Adrenal gland (tissue), 12 donors: Measurements from ENCODE around the gene PHKB. TPM values are rescaled to one million over a fixed set of nuclear protein-coding genes. Genes with fewer than 3 reads are reported as not detected.

Experiments used
- DNase-seq, 7 donors: peaks; one replicate each; pipeline ENCODE4 v3.0.0-alpha.2; 2019 to 2020
- H3K27ac ChIP-seq, 5 donors: fragments of 200-600 bp; sonication (generic) in 4 of 5; 1 replicate in 3 of 5; 2 replicates in 2 of 5; pipeline versions ENCODE4 v1.5.1 to v1.8.0; 2016 to 2020; ENCODE audit warnings: mild to moderate bottlenecking in 1 of 5
- H3K27me3 ChIP-seq: fragments of 200-600 bp; 2 replicates; pipeline ENCODE4 v1.8.0; 2021
- H3K36me3 ChIP-seq, 2 donors: fragments of 200-600 bp; replicated peaks in 1 of 2; 1 replicate in 1 of 2; 2 replicates in 1 of 2; pipeline versions ENCODE4 v1.5.1 to v1.8.0; 2018 to 2022
- H3K4me1 ChIP-seq, 2 donors: fragments of 200-600 bp; replicated peaks in 1 of 2; 1 replicate in 1 of 2; 2 replicates in 1 of 2; pipeline versions ENCODE4 v1.5.1 to v1.8.0; 2018 to 2021
- H3K4me3 ChIP-seq, 4 donors: fragments of 200-600 bp; sonication (generic) in 3 of 4; one replicate each; pipeline ENCODE4 v1.5.1; 2016 to 2018
- H3K9me3 ChIP-seq, 3 donors: fragments of 200-600 bp; sonication (generic) in 1 of 3; replicated peaks in 1 of 3; 1 replicate in 2 of 3; 2 replicates in 1 of 3; pipeline versions ENCODE4 v1.5.1 to v1.8.0; 2016 to 2021
- POLR2A ChIP-seq, 2 donors: fragments of 450-650 bp; IDR thresholded peaks; one replicate each; pipeline ENCODE4 v1.6.1; 2017; ENCODE audit warnings: antibody characterized with exemption in 2 of 2, mild to moderate bottlenecking in 2 of 2, moderate library complexity in 1 of 2
- WGBS, 4 donors: extraction: QIAGEN DNeasy Blood & Tissue Kit in 2 of 4; methylation state at CpG; one replicate each; pipeline versions ENCODE4 v1.1.5 to v1.1.7; 2013 to 2017; 5-methylcytosine and 5-hydroxymethylcytosine counted together
- intact Hi-C, 2 donors: fragments of 100-400 bp; cut with DNase I; formaldehyde crosslinking; loops; one replicate each; pipeline versions ENCODE4 v1.14.1 to v1.15.0; 2022 to 2023
- polyA plus RNA-seq, 3 donors: library from polyadenylated mRNA; stranded (reverse); fragments of 200-250 nt in 2 of 3; fragments of 350-450 nt in 1 of 3; fragmentation: Illumina TruSeq in 1 of 3; extraction: RNeasy Lipid Tissue Mini Kit (QIAGEN cat#74804) in 1 of 3; gene quantifications; one replicate each; pipeline ENCODE4 v1.2.3, GENCODE V29; 2013 to 2014
- total RNA-seq, 9 donors: library from RNA; depleted of rRNA in 4 of 9; stranded (reverse); fragments of >200 nt in 4 of 9; fragments of 120-200 nt in 1 of 9; fragmentation: NEBNext Ultra II Directional in 1 of 9; extraction: Animal tissue kit (Norgen Biotek cat#: 25700) in 1 of 9; gene quantifications; one replicate each; pipeline versions ENCODE4 v1.1.0 to v1.2.4, GENCODE V29; 2013 to 2023
- TF ChIP-seq, protein P1 (sequence below), 6 experiments: fragments of 450-650 bp in 4 of 6; fragments of 200-600 bp in 2 of 6; sonication (generic) in 1 of 6; IDR thresholded peaks; 1 replicate in 5 of 6; 2 replicates in 1 of 6; pipeline versions ENCODE4 v1.5.1 to v1.8.0; 2016 to 2021; ENCODE audit warnings: antibody characterized with exemption in 6 of 6, mild to moderate bottlenecking in 2 of 6, moderate library complexity in 1 of 6
- donor health status: healthy with polysubstance abuse.
- donor health status: Bipolar disorder and iron deficiency.
- donor health status: DM: yes; HTN: yes; CAD: no.
- donor health status: DM: no; HTN: no; CAD: no.
- donor health status: DM: no; HTN: no; CAD: no.
- donor health status: DM: yes; HTN: yes; CAD: no.

The PHKB gene
- total and polyA plus RNA-seq, 12 donors, result 27.6 to 167 (median 107) TPM

DNA sequence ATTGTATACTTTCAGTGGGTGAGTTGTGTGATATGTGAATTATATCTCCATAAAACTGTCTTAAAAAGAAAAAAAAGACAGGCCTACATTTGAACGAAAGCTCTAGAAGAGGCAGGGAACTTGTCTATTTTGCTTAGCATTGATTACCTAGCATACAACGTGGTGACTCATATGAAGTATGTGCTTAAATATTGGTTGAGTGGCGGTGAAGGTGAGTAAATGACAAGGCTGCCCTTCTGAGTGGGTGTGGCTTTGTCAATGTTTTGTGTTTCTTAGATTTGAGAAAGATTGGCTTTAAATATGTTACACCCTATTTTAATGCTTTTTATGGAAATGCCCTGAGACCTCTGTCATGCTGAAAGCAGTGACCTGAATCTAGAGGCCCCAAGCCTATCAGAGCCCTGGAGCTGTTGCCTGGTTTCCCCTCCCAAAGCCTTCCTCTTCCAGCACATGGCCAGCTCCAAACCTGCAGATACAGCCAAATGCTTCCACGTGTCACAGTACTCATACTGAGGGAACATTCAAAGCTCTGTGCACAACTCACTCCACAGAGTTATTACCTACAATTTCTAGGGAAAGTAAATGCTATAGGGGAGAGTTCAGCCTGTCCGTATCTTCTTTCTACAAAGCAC, 260.0 kb downstream of the PHKB start:
- H3K27ac ChIP-seq, result no peak overlapping the region
- intact Hi-C loops, result no loop called here
- no peaks in the 10 kb centered on the region for H3K9me3 ChIP-seq
- no peak overlapping the region for H3K4me3 ChIP-seq
- no peaks in the 10 kb centered on the region for H3K36me3 ChIP-seq
- H3K4me1 ChIP-seq, result no peaks in the 10 kb centered on the region
- TF ChIP-seq, protein P1, sequence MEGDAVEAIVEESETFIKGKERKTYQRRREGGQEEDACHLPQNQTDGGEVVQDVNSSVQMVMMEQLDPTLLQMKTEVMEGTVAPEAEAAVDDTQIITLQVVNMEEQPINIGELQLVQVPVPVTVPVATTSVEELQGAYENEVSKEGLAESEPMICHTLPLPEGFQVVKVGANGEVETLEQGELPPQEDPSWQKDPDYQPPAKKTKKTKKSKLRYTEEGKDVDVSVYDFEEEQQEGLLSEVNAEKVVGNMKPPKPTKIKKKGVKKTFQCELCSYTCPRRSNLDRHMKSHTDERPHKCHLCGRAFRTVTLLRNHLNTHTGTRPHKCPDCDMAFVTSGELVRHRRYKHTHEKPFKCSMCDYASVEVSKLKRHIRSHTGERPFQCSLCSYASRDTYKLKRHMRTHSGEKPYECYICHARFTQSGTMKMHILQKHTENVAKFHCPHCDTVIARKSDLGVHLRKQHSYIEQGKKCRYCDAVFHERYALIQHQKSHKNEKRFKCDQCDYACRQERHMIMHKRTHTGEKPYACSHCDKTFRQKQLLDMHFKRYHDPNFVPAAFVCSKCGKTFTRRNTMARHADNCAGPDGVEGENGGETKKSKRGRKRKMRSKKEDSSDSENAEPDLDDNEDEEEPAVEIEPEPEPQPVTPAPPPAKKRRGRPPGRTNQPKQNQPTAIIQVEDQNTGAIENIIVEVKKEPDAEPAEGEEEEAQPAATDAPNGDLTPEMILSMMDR (IDR thresholded peaks at IDR 0.05), result no peak
- TF ChIP-seq POLR2A (IDR thresholded peaks at IDR 0.05), result no peak
- no peak for DNase-seq
- WGBS, 4 donors, result 87 to 91% (median 89%) methylated on average over 5 of the region's 5 CpGs
- H3K27me3 ChIP-seq, result no peaks in the 10 kb centered on the region

DNA sequence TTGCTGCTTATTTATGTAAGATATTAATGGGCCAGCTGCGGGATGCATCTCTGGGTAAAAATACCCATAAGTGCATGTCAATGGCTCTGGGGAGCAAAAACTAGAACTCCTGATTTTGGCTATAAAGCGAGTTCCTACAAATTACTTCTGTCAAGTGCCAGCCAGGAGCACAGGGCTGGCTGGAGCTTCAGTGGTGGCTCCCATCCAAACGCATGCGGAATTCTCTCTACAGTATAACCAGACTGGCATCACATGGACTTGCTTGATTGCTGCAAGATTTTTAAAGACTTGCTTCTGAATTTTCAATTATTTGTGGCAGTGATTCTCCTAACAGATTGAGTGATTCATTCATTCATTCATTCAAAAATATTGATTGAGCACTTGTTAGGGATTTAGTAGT, 260.9 kb downstream of the PHKB start:
- Histone ChIP-seq H3K4me3 (no peak overlapping the region), H3K27ac (no peak overlapping the region), H3K36me3 (no peaks in the 10 kb centered on the region), H3K4me1 (no peaks in the 10 kb centered on the region), H3K27me3 (no peaks in the 10 kb centered on the region), H3K9me3 (no peaks in the 10 kb centered on the region)
- intact Hi-C loops, result no loop called here
- TF ChIP-seq, protein P1 (IDR thresholded peaks at IDR 0.05), result no peak
- TF ChIP-seq POLR2A (IDR thresholded peaks at IDR 0.05), result no peak
- WGBS, 4 donors, result 89 to 97% (median 90%) methylated on average over 2 to 4 of the region's 4 CpGs
- no peak for DNase-seq

DNA sequence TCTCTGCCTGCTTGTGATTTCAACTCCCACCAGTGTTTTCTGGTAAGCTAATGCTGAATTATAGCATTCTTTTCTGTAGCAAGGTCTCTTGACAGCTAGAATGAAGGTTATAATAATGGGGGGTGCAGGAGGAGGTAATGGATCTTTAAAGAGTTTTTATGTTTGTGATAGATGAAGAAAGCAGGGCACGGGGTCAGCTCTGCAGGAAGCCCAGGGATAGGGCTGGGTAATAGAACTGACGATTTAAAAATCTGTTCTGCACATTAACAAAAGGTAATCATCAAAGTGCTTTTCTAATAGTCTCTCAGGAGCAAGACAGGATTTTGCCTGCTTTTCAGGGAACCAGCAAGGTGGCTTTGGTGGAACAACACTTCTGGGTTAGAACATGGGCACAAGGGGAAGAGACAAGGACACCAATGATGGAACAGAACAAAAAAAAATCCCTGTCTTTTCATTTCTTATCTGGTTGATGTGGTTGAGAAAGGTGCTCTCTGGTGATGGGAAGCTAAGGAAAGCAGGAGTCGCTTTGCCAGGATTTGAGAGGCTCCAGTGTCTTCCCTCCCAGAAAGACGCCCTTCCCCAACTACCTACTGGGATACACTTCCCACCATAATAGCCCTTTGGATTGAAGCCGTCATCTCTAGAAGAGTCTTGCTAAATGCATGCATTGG, 263.1 kb downstream of the PHKB start:
- H3K27me3 ChIP-seq, result no peaks in the 10 kb centered on the region
- intact Hi-C loops, result no loop called here
- H3K4me1 ChIP-seq, result no peaks in the 10 kb centered on the region
- no peak overlapping the region for H3K4me3 ChIP-seq
- H3K9me3 ChIP-seq, result no peaks in the 10 kb centered on the region
- TF ChIP-seq, protein P1 (IDR thresholded peaks at IDR 0.05), result no peak
- TF ChIP-seq POLR2A (IDR thresholded peaks at IDR 0.05), result no peak
- DNase-seq, result no peak
- H3K36me3 ChIP-seq, result no peaks in the 10 kb centered on the region
- no peak overlapping the region for H3K27ac ChIP-seq
- 80 to 90% (median 82%) methylated on average over 5 of the region's 5 CpGs for WGBS, 4 donors

DNA sequence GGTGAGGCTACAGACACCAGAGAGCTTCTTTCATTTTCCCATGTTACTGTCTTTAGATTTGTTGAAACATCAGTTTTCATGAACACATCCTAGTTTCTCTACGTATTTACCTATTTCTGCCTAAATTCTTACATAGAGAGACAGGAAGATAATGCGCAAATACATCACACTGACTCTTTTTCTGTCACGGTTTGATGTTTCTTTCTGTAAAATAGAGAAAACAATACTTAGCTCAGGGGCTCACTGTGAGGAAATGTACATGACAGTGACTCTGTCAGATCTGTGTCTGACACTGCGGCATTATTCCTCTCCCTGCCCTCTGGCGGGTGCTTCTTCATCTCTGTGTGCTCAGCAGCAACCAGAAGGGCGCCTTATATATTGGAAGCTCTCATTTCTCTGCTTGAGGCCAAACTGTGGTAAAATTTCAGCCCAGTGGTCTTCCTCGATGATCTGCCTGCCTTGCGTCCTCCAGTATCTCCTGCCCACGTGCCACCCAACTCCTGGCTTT, 264.1 kb downstream of the PHKB start:
- intact Hi-C loops, result no loop called here
- no peak overlapping the region for H3K4me3 ChIP-seq
- WGBS, 4 donors, result 90 to 93% (median 90%) methylated on average over 9 of the region's 9 CpGs
- no peak for DNase-seq
- TF ChIP-seq, protein P1 (IDR thresholded peaks at IDR 0.05), result no peak
- no peak for TF ChIP-seq POLR2A (IDR thresholded peaks at IDR 0.05)
- H3K9me3 ChIP-seq, result no peaks in the 10 kb centered on the region
- H3K27me3 ChIP-seq, result no peaks in the 10 kb centered on the region
- no peaks in the 10 kb centered on the region for H3K36me3 ChIP-seq
- no peak overlapping the region for H3K27ac ChIP-seq
- no peaks in the 10 kb centered on the region for H3K4me1 ChIP-seq
